Lower lobe of right lung (tissue), 2 donors: ENCODE data around the gene LINC01488. TPM values are rescaled to one million over a fixed set of nuclear protein-coding genes. Genes with fewer than 3 reads are reported as not detected.

Experiments used
- ATAC-seq, 2 donors: fragments of 200-7000 bp; cut with Tn5 transposase; one replicate each; pipeline ENCODE4 v1.9.1; 2020 to 2022; ENCODE audit warnings: mild to moderate bottlenecking in 2 of 2, moderate library complexity in 2 of 2
- DNase-seq: peaks from one replicate; pipeline ENCODE4 v3.0.0-alpha.2; 2020
- H3K27ac ChIP-seq: fragments of 200-600 bp; one replicate; pipeline ENCODE4 v1.8.0; 2022
- H3K27me3 ChIP-seq: fragments of 200-600 bp; one replicate; pipeline ENCODE4 v1.8.0; 2022; ENCODE audit warnings: low read depth
- H3K36me3 ChIP-seq: fragments of 200-600 bp; one replicate; pipeline ENCODE4 v1.8.0; 2022; ENCODE audit warnings: mild to moderate bottlenecking
- H3K4me1 ChIP-seq: fragments of 200-600 bp; one replicate; pipeline ENCODE4 v1.8.0; 2022
- H3K4me3 ChIP-seq: fragments of 200-600 bp; one replicate; pipeline ENCODE4 v1.8.0; 2022; ENCODE audit warnings: mild to moderate bottlenecking
- H3K9me3 ChIP-seq: fragments of 200-600 bp; one replicate; pipeline ENCODE4 v1.8.0; 2022
- intact Hi-C: fragments of 100-400 bp; cut with DNase I; formaldehyde crosslinking; loops from one replicate; pipeline ENCODE4 v1.11.0; 2022
- total RNA-seq: library from RNA; stranded (reverse); fragmentation: NEBNext Ultra II Directional; extraction: Animal tissue kit (Norgen Biotek cat#: 25700); gene quantifications from one replicate; pipeline ENCODE4 v1.2.1, GENCODE V29; 2021
- TF ChIP-seq, protein P1 (sequence below): fragments of 200-600 bp; IDR thresholded peaks from one replicate; pipeline ENCODE4 v1.8.0; 2022; ENCODE audit warnings: antibody characterized with exemption, mild to moderate bottlenecking
- donor health status: DM: no; HTN: yes; CAD: no; lungs with severe emphysema.

Gene LINC01488
- total RNA-seq, 1 donor from 2014 or later = not detected

DNA sequence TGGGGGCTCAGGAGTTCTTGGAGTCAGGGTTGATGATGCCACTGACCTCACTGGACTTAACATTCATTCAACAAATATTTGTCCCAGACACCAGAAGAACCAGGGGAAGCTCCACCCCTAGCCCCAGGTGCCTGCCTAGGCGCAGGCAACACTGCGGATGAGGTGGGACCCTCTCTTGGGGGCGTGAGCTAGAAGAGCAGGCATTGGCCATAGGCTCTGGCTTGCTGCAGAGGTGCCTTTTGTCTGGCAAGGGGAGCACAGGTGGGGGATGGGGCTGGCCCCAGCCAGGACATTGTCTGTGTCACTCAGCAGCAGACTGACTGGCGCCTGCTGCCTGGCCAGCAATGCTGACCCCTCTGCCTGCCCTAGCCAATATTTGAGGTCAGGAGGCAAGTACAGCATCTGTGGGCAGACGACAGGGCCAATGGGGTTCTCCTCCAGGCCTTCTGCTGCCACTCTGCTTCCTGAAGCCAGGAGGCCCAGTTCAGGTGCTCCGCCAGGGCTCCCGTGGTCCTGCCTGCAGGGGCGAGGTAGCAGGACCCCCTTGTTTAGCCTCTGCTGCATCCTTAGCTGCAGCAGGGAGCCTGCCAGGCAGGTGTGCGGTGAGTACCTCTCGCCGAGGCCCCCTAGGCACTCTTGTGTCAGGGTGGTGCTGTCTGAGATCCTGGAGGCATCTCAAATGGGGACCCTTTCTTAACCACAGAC, 4.0 kb downstream of the LINC01488 start:
- ATAC-seq = no peak
- no peak overlapping the region for H3K4me3 ChIP-seq
- no peaks in the 10 kb centered on the region for H3K36me3 ChIP-seq
- intact Hi-C loops = no loop called here
- peaks cover 5% of the 10 kb centered on the region for H3K4me1 ChIP-seq
- H3K9me3 ChIP-seq = no peaks in the 10 kb centered on the region
- H3K27ac ChIP-seq = no peak overlapping the region
- H3K27me3 ChIP-seq = no peaks in the 10 kb centered on the region
- TF ChIP-seq, protein P1, sequence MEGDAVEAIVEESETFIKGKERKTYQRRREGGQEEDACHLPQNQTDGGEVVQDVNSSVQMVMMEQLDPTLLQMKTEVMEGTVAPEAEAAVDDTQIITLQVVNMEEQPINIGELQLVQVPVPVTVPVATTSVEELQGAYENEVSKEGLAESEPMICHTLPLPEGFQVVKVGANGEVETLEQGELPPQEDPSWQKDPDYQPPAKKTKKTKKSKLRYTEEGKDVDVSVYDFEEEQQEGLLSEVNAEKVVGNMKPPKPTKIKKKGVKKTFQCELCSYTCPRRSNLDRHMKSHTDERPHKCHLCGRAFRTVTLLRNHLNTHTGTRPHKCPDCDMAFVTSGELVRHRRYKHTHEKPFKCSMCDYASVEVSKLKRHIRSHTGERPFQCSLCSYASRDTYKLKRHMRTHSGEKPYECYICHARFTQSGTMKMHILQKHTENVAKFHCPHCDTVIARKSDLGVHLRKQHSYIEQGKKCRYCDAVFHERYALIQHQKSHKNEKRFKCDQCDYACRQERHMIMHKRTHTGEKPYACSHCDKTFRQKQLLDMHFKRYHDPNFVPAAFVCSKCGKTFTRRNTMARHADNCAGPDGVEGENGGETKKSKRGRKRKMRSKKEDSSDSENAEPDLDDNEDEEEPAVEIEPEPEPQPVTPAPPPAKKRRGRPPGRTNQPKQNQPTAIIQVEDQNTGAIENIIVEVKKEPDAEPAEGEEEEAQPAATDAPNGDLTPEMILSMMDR = no peak
- peak; percentile 28 for DNase-seq

DNA sequence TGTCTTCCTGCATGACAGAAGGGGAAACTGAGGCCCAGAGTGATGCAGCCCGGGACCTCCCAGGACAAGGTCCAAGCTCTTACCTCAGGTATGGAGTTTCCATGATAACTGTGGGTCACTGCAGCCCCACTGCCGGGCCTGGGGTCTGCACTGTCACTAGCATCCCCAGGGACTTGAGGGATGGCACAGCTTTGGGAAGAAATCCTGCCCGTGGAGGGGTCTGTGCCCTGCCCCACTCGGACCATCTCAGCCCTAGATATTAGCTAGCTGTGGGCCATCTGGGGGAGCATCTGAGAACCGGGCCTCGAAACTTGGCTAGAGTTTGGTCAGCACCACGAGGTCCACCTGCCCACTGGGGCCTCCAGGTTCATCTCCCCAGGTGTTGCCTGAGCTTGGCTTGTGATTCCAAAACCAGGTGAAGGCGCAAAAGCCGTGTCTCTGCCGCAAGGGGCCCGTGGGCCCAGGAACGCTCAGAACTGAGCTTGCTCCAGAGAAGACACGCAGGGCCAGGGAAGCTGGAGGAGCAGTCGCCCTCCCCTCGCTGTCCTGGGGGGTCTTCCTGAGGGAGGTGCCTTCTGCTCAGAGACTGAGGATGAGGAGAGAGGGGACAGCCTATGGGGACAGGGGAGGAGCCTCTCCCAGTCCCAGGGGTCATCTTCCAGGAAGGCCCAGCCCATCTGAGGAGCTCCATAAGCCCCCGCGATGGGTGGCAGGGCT, 4.8 kb downstream of the LINC01488 start:
- Histone ChIP-seq H3K36me3 (no peaks in the 10 kb centered on the region), H3K27ac (no peak overlapping the region), H3K4me1 (no peaks in the 10 kb centered on the region), H3K4me3 (no peak overlapping the region), H3K27me3 (no peaks in the 10 kb centered on the region), H3K9me3 (no peaks in the 10 kb centered on the region)
- DNase-seq = peak; percentile 38
- intact Hi-C loops = no loop called here
- TF ChIP-seq, protein P1 = no peak
- ATAC-seq = no peak

DNA sequence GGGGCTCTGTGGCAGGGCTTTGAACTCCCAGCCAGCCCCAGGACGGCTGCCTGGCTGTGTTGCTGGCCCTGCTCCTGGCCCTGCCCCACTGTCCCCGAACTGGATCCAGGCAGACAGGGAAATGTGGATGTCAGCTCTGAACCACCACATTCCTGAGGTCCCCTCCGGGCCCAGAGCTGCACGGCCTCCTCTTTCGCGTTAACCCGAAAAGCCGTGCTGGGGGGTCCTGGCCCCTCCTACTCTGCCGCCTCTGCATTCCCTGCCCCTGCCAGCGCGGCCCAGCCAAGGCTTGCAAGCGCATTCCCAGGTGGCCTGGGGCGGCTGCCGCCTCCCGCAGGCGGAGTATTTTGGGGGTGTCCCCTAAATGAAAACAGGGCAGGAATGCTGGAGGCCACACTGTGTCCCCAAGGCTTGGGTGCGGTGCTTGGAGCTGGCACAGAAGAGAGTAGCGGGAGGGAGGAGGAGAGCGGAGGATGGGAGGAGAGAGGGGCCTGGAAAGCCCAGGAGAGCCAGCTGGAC, 5.4 kb downstream of the LINC01488 start:
- no peak for ATAC-seq

DNA sequence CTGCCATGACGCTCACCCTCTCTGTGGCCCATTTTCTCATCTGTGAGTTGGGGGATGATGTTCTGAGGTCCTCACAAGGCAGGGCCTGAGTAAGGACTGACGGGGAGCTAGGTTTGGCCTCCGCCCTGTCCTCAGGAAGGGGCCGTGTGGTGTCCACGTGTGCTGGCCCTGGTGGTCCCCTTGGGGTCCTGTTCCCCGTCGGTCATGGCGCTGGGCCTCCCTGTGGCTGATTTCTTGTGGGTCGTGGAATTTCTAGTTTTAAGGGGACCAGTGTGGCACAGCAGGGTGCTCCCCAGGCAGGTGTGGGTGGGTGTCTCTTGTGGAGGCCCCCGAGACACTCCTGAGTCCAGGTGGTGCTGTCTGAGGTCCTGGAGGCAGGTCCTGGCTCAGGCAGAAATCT, 5.9 kb downstream of the LINC01488 start:
- Histone ChIP-seq H3K27ac (no peak overlapping the region), H3K4me1 (no peaks in the 10 kb centered on the region), H3K36me3 (no peaks in the 10 kb centered on the region), H3K4me3 (no peak overlapping the region), H3K27me3 (no peaks in the 10 kb centered on the region), H3K9me3 (no peaks in the 10 kb centered on the region)
- ATAC-seq = no peak
- intact Hi-C loops = no loop called here
- DNase-seq = peak; percentile 32
- TF ChIP-seq, protein P1 = no peak

More for the DNA sequence above, 5.4 kb downstream of the LINC01488 start:
- H3K4me1 ChIP-seq = no peaks in the 10 kb centered on the region
- no peak overlapping the region for H3K4me3 ChIP-seq
- H3K9me3 ChIP-seq = no peaks in the 10 kb centered on the region
- DNase-seq = peak; percentile 38
- no peaks in the 10 kb centered on the region for H3K36me3 ChIP-seq
- intact Hi-C loops = no loop called here
- H3K27ac ChIP-seq = no peak overlapping the region
- TF ChIP-seq, protein P1 = no peak
- H3K27me3 ChIP-seq = no peaks in the 10 kb centered on the region

DNA sequence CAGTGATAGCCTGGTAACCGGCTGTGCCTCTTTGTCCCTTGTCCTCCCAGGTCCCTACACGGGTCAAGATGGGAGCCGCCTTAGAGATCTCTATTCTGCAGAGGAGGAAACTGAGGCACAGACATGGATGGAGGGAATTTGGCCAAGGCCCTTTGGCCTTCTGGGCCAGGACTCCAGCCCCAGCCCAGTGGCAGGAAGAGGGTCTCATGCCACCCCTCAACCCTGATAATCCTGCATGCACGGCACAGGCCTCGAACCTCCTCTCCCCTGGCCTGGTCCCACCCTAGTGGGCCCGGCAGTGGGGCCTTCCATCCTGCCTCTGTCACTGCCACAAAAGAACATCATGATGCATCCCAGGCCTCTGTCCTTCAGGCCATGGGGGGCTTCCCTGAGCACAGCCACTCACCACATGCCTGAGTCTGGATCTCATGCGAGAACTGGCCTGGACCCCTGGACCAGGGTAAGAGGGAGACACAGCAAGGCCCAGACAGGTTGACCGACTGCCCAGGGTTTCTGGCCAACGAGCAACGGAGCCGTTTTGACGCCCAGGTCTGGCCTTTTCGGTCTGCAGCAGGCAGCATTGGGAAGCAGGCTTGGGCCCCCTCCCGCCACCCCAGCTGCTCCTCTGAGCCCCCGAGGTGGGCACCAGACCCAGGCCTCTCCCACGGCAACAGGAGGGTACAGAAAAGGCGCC, 6.5 kb downstream of the LINC01488 start:
- ATAC-seq (no peak), DNase-seq (peak; percentile 39)
- Histone ChIP-seq H3K36me3 (no peaks in the 10 kb centered on the region), H3K4me3 (no peak overlapping the region), H3K4me1 (no peaks in the 10 kb centered on the region), H3K9me3 (no peaks in the 10 kb centered on the region), H3K27me3 (no peaks in the 10 kb centered on the region), H3K27ac (no peak overlapping the region)
- TF ChIP-seq, protein P1 = no peak
- intact Hi-C loops = no loop called here
